ENCODE results near the gene TESMIN.

TESMIN gene

DNA sequence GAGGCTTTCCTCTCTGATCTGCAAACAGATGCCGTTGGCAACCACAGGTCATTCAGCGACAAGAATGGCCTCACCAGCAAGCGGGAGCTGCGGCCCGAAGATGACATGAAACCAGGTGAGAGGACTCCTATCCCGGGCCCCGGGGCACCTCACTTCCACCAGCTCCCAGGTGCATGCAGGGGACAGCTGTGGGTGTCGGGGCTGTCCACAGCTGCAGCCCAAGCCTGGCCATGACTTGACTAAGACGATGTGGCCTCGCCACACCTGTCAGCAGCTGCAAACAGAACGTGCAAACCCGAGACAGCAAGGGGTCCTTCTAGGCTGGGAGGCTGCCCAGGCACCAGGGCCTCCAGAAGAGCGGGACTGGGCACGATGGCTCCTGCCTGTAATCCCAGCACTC, 63.3 kb downstream of the TESMIN start:
- Histone ChIP-seq H3K79me2 (ENCODE audit: low read length) (no peaks in the 10 kb centered on the region), H3F3A (ENCODE audit: insufficient read depth, low read length) (no peaks in the 10 kb centered on the region), H4K20me1 (ENCODE audit: insufficient read depth, low read length) (no peaks in the 10 kb centered on the region), H3K4me1 (ENCODE audit: low read length) (no peaks in the 10 kb centered on the region), H3K9ac (ENCODE audit: low read length) (no peak overlapping the region), H3K27me3 (replicated peaks; ENCODE audit: insufficient read depth, low read length) (peaks cover 80% of the 10 kb centered on the region), H3K9me3 (replicated peaks; ENCODE audit: insufficient read depth, low read length) (no peaks in the 10 kb centered on the region), H3K4me3 (ENCODE audit: low read length) (no peak overlapping the region), H3K4me2 (ENCODE audit: low read depth, low read length) (no peak overlapping the region), H2AFZ (ENCODE audit: low read length) (no peak overlapping the region), H3K36me3 (replicated peaks; ENCODE audit: insufficient read depth, low read length) (no peaks in the 10 kb centered on the region), H3K9me2 (replicated peaks; ENCODE audit: insufficient read depth, low read length) (no peaks in the 10 kb centered on the region), H3K27ac (ENCODE audit: low read length) (no peak overlapping the region)
- no peak for DNase-seq
- no peak for TF ChIP-seq EZH2phosphoT487 (IDR thresholded peaks at IDR 0.05; ENCODE audit: low read length)

DNA sequence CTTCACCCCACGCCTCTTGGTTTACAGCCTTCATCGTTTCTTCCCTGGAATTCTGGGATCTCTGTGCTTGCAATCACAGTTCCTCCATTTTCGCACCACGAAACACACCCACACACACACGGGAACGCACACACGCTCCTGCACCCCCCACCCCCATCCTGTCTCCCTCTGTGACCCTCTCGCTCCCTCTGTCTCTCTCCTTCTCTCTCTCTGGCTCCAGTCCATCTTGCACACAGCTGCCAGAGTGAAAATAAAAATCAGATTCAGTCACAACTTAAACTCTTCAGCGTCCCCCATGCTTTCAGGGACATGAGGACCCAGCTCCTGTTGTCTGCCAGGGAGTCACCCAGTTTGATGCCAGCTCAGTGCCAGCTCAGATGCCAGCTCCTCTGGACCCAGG, 64.0 kb downstream of the TESMIN start:
- TF ChIP-seq EZH2 (optimal IDR thresholded peaks at IDR 0.05; ENCODE audit: low read depth, low read length) (no peak), EZH2phosphoT487 (IDR thresholded peaks at IDR 0.05; ENCODE audit: low read length) (no peak)
- TF ChIP-seq, protein P1, sequence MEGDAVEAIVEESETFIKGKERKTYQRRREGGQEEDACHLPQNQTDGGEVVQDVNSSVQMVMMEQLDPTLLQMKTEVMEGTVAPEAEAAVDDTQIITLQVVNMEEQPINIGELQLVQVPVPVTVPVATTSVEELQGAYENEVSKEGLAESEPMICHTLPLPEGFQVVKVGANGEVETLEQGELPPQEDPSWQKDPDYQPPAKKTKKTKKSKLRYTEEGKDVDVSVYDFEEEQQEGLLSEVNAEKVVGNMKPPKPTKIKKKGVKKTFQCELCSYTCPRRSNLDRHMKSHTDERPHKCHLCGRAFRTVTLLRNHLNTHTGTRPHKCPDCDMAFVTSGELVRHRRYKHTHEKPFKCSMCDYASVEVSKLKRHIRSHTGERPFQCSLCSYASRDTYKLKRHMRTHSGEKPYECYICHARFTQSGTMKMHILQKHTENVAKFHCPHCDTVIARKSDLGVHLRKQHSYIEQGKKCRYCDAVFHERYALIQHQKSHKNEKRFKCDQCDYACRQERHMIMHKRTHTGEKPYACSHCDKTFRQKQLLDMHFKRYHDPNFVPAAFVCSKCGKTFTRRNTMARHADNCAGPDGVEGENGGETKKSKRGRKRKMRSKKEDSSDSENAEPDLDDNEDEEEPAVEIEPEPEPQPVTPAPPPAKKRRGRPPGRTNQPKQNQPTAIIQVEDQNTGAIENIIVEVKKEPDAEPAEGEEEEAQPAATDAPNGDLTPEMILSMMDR (IDR thresholded peaks at IDR 0.05; ENCODE audit: low read length) = no peak
- no peaks in the 10 kb centered on the region for H3K4me1 ChIP-seq (ENCODE audit: low read length)
- no peak overlapping the region for H2AFZ ChIP-seq (ENCODE audit: low read length)
- H3K36me3 ChIP-seq (replicated peaks; ENCODE audit: insufficient read depth, low read length) = no peaks in the 10 kb centered on the region
- H3K9ac ChIP-seq (ENCODE audit: low read length) = no peak overlapping the region
- no peaks in the 10 kb centered on the region for H3K79me2 ChIP-seq (ENCODE audit: low read length)
- H3K9me3 ChIP-seq (replicated peaks; ENCODE audit: insufficient read depth, low read length) = no peaks in the 10 kb centered on the region
- H3K4me2 ChIP-seq (ENCODE audit: low read depth, low read length) = no peak overlapping the region
- no peaks in the 10 kb centered on the region for H3K9me2 ChIP-seq (replicated peaks; ENCODE audit: insufficient read depth, low read length)
- H4K20me1 ChIP-seq (ENCODE audit: insufficient read depth, low read length) = no peaks in the 10 kb centered on the region
- H3K4me3 ChIP-seq (ENCODE audit: low read length) = no peak overlapping the region
- H3F3A ChIP-seq (ENCODE audit: insufficient read depth, low read length) = no peaks in the 10 kb centered on the region
- DNase-seq = no peak
- H3K27me3 ChIP-seq (replicated peaks; ENCODE audit: insufficient read depth, low read length) = peaks cover 86% of the 10 kb centered on the region
- no peak overlapping the region for H3K27ac ChIP-seq (ENCODE audit: low read length)

DNA sequence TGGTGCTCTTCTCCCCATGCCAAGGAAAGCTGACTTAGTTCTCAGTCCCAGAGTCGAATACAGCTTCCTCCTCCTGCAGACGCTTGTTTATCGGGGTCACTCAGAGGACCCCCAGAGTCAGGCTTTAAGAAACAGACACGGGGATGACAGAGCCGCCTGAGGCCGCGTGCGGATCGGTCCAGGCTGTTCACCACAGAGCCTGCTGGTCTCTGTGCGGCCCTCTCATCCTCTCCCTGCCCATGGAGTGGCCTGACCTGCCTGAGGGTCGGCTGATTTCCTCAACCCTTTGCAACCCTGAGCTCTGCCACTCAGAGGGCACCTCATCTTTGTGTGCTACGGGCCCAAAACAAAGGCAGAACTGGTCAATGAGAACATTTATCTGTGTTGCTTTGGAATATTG, 64.8 kb downstream of the TESMIN start:
- no peaks in the 10 kb centered on the region for H3K36me3 ChIP-seq (replicated peaks; ENCODE audit: insufficient read depth, low read length)
- H3K4me3 ChIP-seq (ENCODE audit: low read length) = no peak overlapping the region
- no peak overlapping the region for H3K9ac ChIP-seq (ENCODE audit: low read length)
- no peaks in the 10 kb centered on the region for H3K9me2 ChIP-seq (replicated peaks; ENCODE audit: insufficient read depth, low read length)
- DNase-seq = no peak
- H2AFZ ChIP-seq (ENCODE audit: low read length) = no peak overlapping the region
- no peaks in the 10 kb centered on the region for H3F3A ChIP-seq (ENCODE audit: insufficient read depth, low read length)
- TF ChIP-seq, protein P1 (IDR thresholded peaks at IDR 0.05; ENCODE audit: low read length) = no peak
- TF ChIP-seq EZH2phosphoT487 (IDR thresholded peaks at IDR 0.05; ENCODE audit: low read length) (no peak), EZH2 (optimal IDR thresholded peaks at IDR 0.05; ENCODE audit: low read depth, low read length) (no peak)
- no peak overlapping the region for H3K4me2 ChIP-seq (ENCODE audit: low read depth, low read length)
- H4K20me1 ChIP-seq (ENCODE audit: insufficient read depth, low read length) = no peaks in the 10 kb centered on the region
- no peak overlapping the region for H3K27ac ChIP-seq (ENCODE audit: low read length)
- no peaks in the 10 kb centered on the region for H3K9me3 ChIP-seq (replicated peaks; ENCODE audit: insufficient read depth, low read length)
- no peaks in the 10 kb centered on the region for H3K4me1 ChIP-seq (ENCODE audit: low read length)
- H3K79me2 ChIP-seq (ENCODE audit: low read length) = no peaks in the 10 kb centered on the region
- H3K27me3 ChIP-seq (replicated peaks; ENCODE audit: insufficient read depth, low read length) = peaks cover 89% of the 10 kb centered on the region

DNA sequence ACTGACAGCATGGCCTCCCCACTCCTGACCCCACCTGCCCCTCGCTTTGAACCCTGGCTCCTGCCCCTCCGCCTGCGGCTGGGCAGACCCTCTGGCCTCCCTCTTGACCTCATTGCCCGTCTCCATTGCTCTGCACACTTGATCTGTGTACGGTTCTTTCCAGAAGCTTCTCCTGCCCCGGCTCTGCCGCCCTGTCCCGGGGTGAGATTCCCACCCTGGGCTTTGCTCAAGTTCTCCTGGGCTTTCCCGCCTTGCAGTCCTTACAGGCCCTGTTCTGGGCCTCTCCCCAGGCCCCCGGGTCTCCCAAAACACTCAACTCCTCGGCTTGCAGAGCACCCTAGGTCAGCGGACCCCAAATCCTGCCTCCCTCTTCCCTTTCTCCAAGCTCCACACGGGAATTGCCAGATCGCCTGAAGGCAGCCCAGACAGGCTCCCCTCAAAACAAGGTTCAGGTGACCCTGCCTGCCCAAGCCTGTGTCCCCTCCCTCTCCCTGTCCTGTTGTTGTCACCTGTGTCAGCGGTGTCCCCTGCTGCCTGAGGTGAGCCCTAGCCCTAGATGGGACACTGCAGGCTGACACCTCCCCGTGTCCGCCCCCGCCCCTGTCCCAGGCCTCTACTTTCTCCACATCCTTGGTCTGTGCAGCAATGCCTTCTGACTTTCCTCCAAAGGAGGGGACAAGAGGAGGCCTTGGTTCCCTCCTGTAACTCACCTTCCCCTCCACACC, 65.5 kb downstream of the TESMIN start:
- no peak overlapping the region for H3K4me3 ChIP-seq (ENCODE audit: low read length)
- H2AFZ ChIP-seq (ENCODE audit: low read length) = no peak overlapping the region
- no peaks in the 10 kb centered on the region for H3F3A ChIP-seq (ENCODE audit: insufficient read depth, low read length)
- H3K79me2 ChIP-seq (ENCODE audit: low read length) = no peaks in the 10 kb centered on the region
- H3K36me3 ChIP-seq (replicated peaks; ENCODE audit: insufficient read depth, low read length) = no peaks in the 10 kb centered on the region
- H3K9me2 ChIP-seq (replicated peaks; ENCODE audit: insufficient read depth, low read length) = no peaks in the 10 kb centered on the region
- H3K9me3 ChIP-seq (replicated peaks; ENCODE audit: insufficient read depth, low read length) = no peaks in the 10 kb centered on the region
- no peak for DNase-seq
- H3K27me3 ChIP-seq (replicated peaks; ENCODE audit: insufficient read depth, low read length) = peaks cover 88% of the 10 kb centered on the region
- no peak for TF ChIP-seq EZH2phosphoT487 (IDR thresholded peaks at IDR 0.05; ENCODE audit: low read length)
- TF ChIP-seq EZH2 (optimal IDR thresholded peaks at IDR 0.05; ENCODE audit: low read depth, low read length) = no peak
- TF ChIP-seq, protein P1 (IDR thresholded peaks at IDR 0.05; ENCODE audit: low read length) = no peak
- H4K20me1 ChIP-seq (ENCODE audit: insufficient read depth, low read length) = no peaks in the 10 kb centered on the region
- H3K4me2 ChIP-seq (ENCODE audit: low read depth, low read length) = no peak overlapping the region
- no peaks in the 10 kb centered on the region for H3K4me1 ChIP-seq (ENCODE audit: low read length)
- H3K9ac ChIP-seq (ENCODE audit: low read length) = no peak overlapping the region
- H3K27ac ChIP-seq (ENCODE audit: low read length) = no peak overlapping the region
